GM12891 (cell line): Measurements from ENCODE around the gene EPS8.

Experiments
- DNase-seq: peaks from one replicate; pipeline ENCODE4 v3.0.0; 2011; ENCODE audit warnings: low spot score; ENCODE audit not compliant: insufficient read length
- FAIRE-seq: peaks from 2 replicates; lab custom pipeline; 2011; peaks lifted over from hg19 to GRCh38; lab: Jason Lieb, UNC
- PAX5 ChIP-seq: IDR thresholded peaks from 2 replicates; pipeline ENCODE4 v1.6.1; 2011; ENCODE audit warnings: low read length, moderate library complexity, mild to moderate bottlenecking; ENCODE audit not compliant: insufficient read depth, severe bottlenecking
- POLR2A ChIP-seq: IDR thresholded peaks from 2 replicates; pipeline ENCODE4 v1.6.1; 2011; ENCODE audit warnings: low read depth, low read length, control low read depth
- POLR2AphosphoS5 ChIP-seq: IDR thresholded peaks from 2 replicates; pipeline ENCODE4 v1.6.1; 2011; ENCODE audit warnings: low read depth, low read length, control low read depth
- POU2F2 ChIP-seq: IDR thresholded peaks from 2 replicates; pipeline ENCODE4 v1.6.1; 2011; ENCODE audit warnings: low read depth, mild to moderate bottlenecking, control low read depth, low read length, moderate library complexity
- SPI1 ChIP-seq: IDR thresholded peaks from 2 replicates; pipeline ENCODE4 v1.6.1; 2011; ENCODE audit warnings: low read depth, low read length, control low read depth
- TAF1 ChIP-seq: IDR thresholded peaks from 2 replicates; pipeline ENCODE4 v1.6.1; 2011; ENCODE audit warnings: low read depth, low read length, control low read depth

The EPS8 gene

DNA sequence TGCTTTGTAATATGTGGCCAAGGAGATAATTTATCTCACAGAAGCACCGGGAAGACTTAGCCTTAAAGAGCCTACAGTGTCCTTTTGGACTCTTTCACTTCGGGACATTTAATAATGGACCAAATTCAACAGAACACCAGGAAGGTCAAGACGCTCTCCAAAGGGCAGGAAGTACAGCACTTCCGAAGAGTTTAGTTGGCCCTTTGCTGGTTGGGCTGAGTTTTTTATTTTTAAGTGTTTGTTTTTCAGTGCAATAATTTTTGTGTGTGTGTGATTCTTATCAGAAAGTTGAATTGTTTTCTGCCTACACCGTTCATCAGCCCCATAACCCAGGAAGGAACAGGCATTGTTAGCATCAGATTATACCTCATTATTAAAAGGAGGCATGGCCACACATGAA lies 193.0 kb downstream of the EPS8 start:
- no peak for FAIRE-seq
- DNase-seq: no peak
- TF ChIP-seq POU2F2 (no peak), POLR2A (no peak), POLR2AphosphoS5 (no peak), TAF1 (no peak), PAX5 (no peak), SPI1 (no peak)

DNA sequence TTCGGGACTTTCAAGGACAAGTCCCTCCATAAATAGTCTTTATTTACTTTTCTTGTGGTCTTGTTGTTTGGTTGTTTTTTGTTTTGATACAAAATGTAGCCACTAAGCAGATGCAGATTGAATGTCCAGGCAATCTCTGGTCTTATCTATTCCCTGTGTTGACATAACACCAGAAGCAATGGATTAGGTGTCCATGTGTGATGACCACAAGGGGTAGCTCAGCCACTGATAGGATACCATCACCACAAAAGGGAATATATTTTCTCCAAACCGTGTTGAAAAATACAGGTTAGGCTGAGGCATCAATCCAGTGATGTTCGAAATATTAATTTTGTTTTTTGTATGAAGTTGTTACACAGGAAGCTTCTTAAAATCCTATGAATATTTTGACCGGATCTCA lies 196.3 kb downstream of the EPS8 start:
- TF ChIP-seq POU2F2: no peak
- no peak for TF ChIP-seq TAF1
- no peak for TF ChIP-seq POLR2AphosphoS5
- TF ChIP-seq SPI1: no peak
- no peak for TF ChIP-seq PAX5
- no peak for TF ChIP-seq POLR2A
- DNase-seq (no peak), FAIRE-seq (no peak)

DNA sequence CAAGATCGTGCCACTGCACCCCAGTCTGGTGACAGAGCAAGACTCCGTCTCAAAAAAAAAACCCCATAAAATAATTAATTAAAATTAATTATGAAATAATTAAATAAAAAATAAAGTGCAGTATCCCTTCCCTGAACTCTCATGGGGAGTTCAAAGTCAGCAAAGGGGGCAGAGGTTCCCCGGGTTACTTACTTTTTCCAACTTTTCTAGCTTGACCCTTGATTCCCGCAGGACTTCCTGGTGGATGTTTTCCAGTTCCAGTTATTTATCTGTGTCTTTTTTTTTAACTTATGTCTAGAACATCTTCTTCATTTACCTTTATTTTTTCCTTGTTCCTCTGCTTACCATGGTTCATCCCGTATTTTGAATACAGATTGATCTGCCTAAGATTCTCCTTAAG lies 197.4 kb downstream of the EPS8 start:
- no peak for DNase-seq
- TF ChIP-seq PAX5 (no peak), POLR2A (no peak), POLR2AphosphoS5 (no peak), POU2F2 (no peak), TAF1 (no peak), SPI1 (no peak)
- FAIRE-seq: no peak

DNA sequence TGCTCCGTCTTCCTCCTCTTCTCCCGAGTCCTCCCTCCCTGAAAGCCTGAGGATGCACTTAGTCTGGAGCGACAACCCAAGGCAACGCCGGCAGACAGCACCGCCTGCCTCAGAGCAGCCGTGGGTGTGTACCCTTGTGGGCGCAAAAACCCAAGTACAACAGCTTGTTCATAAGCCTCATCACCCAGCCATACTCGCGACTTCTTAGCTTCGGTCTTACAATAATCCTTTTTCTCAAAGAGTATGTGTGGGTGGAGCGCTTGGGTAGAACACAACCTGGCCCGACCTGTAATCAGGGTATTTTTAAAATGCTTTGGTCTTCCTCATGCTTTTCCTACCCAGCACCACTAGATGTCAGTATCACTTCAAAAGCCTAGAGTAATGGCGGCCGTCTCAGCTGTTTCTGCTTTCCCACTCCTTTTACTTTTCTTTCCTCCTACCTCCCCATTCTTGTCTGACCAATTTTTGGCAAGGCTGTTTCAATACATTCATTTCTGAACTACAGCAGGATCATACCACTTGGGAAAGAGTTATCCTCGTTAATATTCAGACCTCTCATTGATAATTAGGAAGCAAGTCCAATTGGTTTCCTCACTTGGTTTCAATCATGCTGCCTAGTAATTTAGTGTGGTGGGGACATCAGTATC lies 198.9 kb downstream of the EPS8 start:
- peak; percentile 73 for FAIRE-seq
- TF ChIP-seq POU2F2 (no peak), SPI1 (no peak), PAX5 (no peak), POLR2AphosphoS5 (no peak)
- DNase-seq: peak; percentile 23

DNA sequence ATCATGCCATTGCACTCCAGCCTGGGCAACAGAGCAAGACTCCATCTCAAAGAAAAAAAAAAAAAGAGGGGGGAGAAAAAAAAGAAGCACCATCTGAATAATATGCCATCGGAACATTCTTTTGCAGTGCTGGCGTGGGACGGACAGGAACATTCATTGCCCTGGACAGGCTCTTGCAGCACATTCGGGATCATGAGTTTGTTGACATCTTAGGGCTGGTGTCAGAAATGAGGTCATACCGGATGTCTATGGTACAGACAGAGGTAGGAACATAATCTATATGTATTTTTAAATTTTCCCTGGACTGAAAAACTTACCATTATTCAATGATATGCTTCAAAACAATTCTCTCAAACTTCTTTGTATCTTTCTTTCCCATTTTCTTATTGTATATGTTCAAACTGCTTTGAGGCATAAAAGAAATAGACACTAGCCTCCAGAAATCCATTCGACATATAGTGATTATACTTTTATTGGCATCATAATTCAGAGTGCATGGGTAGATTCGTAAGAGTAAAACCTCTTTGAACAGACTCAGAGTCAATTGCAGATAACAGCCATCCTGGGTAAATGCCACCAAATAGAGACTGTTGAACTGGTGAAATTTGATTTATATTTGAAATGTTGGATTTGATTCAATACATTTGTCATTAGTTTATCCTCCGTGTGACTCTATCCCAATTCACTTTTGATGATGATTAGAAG lies 199.7 kb downstream of the EPS8 start:
- DNase-seq: no peak

DNA sequence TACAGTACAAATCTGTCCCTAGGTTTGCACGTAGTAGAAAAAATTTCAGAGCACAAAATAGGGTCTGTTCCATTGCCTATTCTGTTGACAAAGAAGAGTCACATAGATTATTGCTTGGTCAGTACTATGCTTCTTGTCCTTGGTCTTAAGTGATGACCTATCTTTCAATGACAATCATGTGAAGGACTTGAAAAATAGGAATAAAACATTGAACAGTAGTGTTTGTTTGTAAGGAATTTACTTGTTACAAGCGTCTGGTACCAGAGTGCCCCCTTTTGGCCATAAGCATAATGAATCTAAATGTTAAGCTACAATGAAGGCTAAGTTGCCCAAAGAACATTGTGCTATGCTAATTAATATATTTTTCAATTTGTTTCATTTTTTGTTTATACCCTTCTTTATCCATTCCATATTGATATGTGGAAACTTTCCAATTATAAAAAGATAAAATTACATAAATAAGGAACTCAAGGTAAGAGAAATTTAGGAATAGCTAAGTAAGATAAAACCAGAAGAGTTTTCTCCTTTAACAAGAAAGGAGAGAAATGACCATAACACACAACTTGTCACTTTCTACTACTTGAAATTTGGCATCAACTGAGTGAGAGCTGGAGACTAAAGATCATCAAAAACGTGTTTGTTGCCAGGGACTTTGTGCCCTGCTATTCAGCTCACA lies 204.7 kb downstream of the EPS8 start:
- DNase-seq (no peak), FAIRE-seq (no peak)
- no peak for TF ChIP-seq POLR2AphosphoS5

More for the DNA sequence above, 199.7 kb downstream of the EPS8 start:
- FAIRE-seq: no peak
- TF ChIP-seq SPI1: no peak
- no peak for TF ChIP-seq POU2F2
- no peak for TF ChIP-seq PAX5
- TF ChIP-seq POLR2A: no peak
- TF ChIP-seq POLR2AphosphoS5: no peak
- no peak for TF ChIP-seq TAF1

DNA sequence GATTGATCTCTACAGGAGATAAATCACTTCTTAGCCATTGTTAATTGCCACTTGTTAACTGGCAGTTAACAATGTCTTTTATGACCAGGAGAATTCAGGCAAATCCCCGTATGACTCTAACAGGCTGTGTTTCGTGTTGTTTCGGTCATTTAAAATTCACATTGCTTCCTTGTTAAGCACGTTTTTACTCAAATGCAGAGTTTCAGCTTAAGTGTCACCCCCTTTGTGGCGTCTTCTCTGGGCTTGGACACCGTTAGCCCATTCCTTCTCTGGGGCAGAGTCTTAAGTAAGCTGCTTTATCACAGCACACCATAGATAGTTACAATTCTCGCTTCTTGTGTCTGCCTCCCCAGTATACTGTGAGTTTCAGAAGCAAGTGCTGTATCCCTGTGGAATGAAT lies 205.4 kb downstream of the EPS8 start:
- TF ChIP-seq POLR2A (no peak), TAF1 (no peak), POU2F2 (no peak), POLR2AphosphoS5 (no peak), PAX5 (no peak), SPI1 (no peak)
- FAIRE-seq (peak; percentile 50), DNase-seq (no peak)

DNA sequence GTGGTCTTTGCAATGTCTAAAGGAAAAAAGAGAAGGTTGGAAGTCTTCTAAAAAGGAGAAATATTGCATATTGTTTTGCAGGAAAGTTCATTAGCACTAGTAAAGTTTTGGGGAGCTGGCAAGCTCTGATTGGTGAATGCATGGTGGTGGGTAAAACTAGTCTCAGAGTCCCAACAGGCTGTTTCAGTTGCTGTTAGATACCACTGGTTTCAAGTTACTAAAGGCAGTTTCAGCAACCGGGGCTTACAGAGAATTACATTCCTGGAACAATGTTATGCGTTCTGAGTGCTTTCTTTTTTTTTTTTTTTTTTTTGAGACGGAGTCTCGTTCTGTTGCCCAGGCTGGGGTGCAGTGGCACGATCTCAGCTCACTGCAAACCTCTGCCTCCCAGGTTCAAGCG lies 208.2 kb downstream of the EPS8 start:
- DNase-seq (no peak), FAIRE-seq (no peak)
- no peak for TF ChIP-seq POLR2AphosphoS5

DNA sequence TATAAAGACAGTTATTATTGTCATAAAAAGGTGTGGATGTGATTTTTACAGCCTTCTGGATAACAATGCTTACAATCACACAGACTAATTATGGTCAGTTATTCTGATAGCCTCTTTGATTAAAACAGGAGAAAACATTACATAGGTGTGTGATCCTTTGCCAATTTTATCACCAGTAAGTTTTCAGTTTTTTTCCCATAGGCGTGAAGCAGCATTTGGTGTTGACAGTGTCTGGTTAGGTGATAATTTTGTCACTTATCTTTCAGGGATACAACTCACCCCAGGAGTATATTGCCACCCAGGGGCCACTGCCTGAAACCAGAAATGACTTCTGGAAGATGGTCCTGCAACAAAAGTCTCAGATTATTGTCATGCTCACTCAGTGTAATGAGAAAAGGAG lies 208.8 kb downstream of the EPS8 start:
- DNase-seq: no peak
- TF ChIP-seq POLR2AphosphoS5: no peak
- no peak for TF ChIP-seq POLR2A
- no peak for FAIRE-seq

DNA sequence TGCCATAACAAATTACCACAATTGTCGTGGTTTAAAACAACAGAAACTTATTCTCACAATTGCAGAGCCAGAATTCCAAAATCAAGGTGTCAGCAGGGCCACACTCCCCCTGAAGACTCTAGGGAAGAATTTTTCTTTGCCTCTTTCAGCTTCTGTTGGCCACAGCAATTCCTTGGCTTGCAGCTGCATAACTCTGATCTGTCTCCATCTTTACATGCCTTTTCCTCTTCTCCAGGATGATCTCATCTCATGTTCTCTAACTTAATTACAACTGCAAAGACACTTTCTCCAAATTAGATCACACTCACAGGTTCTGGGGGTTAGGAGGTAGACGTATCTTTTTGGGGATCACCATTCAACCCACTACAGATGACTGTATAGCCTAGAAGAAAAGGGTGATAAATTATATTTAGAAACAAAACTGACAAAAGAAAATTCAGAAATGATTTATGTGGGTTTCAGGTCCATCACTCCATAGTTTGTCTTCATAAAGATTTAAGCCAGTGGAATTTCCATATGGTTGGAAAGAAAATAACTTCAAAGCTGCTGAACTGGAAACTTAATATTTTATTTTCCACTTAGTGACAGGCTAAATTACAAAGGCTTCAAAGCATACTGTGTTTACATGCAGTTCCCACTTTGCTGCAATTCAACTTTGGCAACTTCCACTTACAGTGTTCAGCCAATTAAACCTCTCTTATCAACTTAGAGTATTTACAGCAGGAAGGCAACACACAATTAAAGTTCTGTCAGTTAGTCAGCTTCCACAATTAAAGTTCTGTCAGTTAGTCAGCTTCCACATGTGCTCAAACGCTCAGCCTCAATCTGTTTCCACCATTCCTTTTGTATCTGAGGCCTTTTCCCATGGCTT lies 213.3 kb downstream of the EPS8 start:
- no peak for TF ChIP-seq PAX5
- TF ChIP-seq POLR2AphosphoS5: no peak
- TF ChIP-seq TAF1: no peak
- no peak for TF ChIP-seq SPI1
- no peak for TF ChIP-seq POU2F2
- TF ChIP-seq POLR2A: no peak
- DNase-seq: no peak
- FAIRE-seq: peak; percentile 63
